A549 (cell line): ENCODE measurements around the gene ZPBP2. TPM values are rescaled to one million over a fixed set of nuclear protein-coding genes. Genes with fewer than 3 reads are reported as not detected.
A peak's percentile ranks its signal among the peaks of the same experiment; 100 is the strongest.

Experiments used
- ATAC-seq, 2 experiments: fragments of 200-7000 bp in 1 of 2; fragments of >200 bp in 1 of 2; cut with Nextera tagmentation in 1 of 2; cut with Tn5 transposase in 1 of 2; 3 replicates each; pipeline versions ENCODE4 v1.8.0 to v1.9.1; 2018 to 2020; ENCODE audit warnings: mild to moderate bottlenecking in 1 of 2, moderate library complexity in 1 of 2
- CTCF ChIA-PET: fragments of 300-600 bp; sonication (Branson Sonifier 250); formaldehyde crosslinking; extraction: SDS; loops from one replicate; lab custom pipeline; 2021; ENCODE audit warnings: antibody characterized with exemption, inconsistent platforms; lab: Yijun Ruan, JAX
- POLR2A ChIA-PET: fragments of 350-600 bp; formaldehyde crosslinking; extraction: SDS; loops from one replicate; lab custom pipeline; 2021; ENCODE audit warnings: antibody characterized with exemption, inconsistent platforms; lab: Yijun Ruan, JAX
- DNase-seq, 2 experiments: peaks; one replicate each; pipeline versions ENCODE4 v3.0.0 to v3.0.0-alpha.2; 2011 to 2016; ENCODE audit warnings: low read depth in 1 of 2, low spot score in 1 of 2
- FAIRE-seq: peaks from 2 replicates; lab custom pipeline; 2011; peaks lifted over from hg19 to GRCh38; lab: Jason Lieb, UNC
- H3K27ac ChIP-seq, 2 experiments: fragments of >200 bp; sonication (Bioruptor Twin); formaldehyde crosslinking; 3 replicates each; pipeline ENCODE4 v1.5.1; 2016 to 2017
- H3K4me1 ChIP-seq: fragments of >200 bp; sonication (Bioruptor Twin); formaldehyde crosslinking; 3 replicates; pipeline ENCODE4 v1.6.1; 2016
- H3K4me2 ChIP-seq: fragments of >200 bp; sonication (Bioruptor Twin); formaldehyde crosslinking; 3 replicates; pipeline ENCODE4 v1.6.1; 2016
- H3K4me3 ChIP-seq: fragments of >200 bp; sonication (Bioruptor Twin); formaldehyde crosslinking; 3 replicates; pipeline ENCODE4 v1.5.1; 2016
- H3K9me3 ChIP-seq: fragments of >200 bp; sonication (Bioruptor Twin); formaldehyde crosslinking; 3 replicates; pipeline ENCODE4 v1.6.1; 2016
- BCL3 ChIP-seq: fragments of >200 bp; sonication (Bioruptor Twin); formaldehyde crosslinking; IDR thresholded peaks from 3 replicates; pipeline ENCODE4 v1.6.1; 2016
- BHLHE40 ChIP-seq: IDR thresholded peaks from 2 replicates; pipeline ENCODE4 v1.6.1; 2012; ENCODE audit warnings: low read depth, low read length, inconsistent platforms
- CBX8 ChIP-seq: fragments of 200-600 bp; sonication (generic); IDR thresholded peaks from 2 replicates; pipeline ENCODE4 v1.6.1; 2016
- EHF ChIP-seq: fragments of 250-450 bp; sonication (Bioruptor Pico); IDR thresholded peaks from 2 replicates; pipeline ENCODE4 v1.5.0; 2020; ENCODE audit warnings: mild to moderate bottlenecking
- EHMT2 ChIP-seq: fragments of 200-600 bp; sonication (generic); IDR thresholded peaks from 2 replicates; pipeline ENCODE4 v1.6.1; 2016; ENCODE audit warnings: antibody characterized with exemption, low read depth, mild to moderate bottlenecking, moderate library complexity
- ELK1 ChIP-seq: fragments of 150-350 bp; IDR thresholded peaks from 2 replicates; pipeline ENCODE4 v1.6.1; 2014; ENCODE audit warnings: low read depth, mild to moderate bottlenecking, low read length
- ESRRA ChIP-seq: fragments of 150-350 bp; IDR thresholded peaks from 2 replicates; pipeline ENCODE4 v1.6.1; 2014; ENCODE audit warnings: mild to moderate bottlenecking, low read length, borderline replicate concordance
- FOSL2 ChIP-seq, 2 experiments: fragments of 450-650 bp in 1 of 2; fragments of >200 bp in 1 of 2; sonication (Bioruptor Twin) in 1 of 2; formaldehyde crosslinking; IDR thresholded peaks; 2 replicates each; pipeline versions ENCODE4 v1.5.0 to v1.6.1; 2016 to 2020; ENCODE audit warnings: mild to moderate bottlenecking in 1 of 2, moderate library complexity in 1 of 2
- FOXS1 ChIP-seq: fragments of 250-450 bp; sonication (Bioruptor Pico); IDR thresholded peaks from 2 replicates; pipeline ENCODE4 v1.5.0; 2020; ENCODE audit warnings: mild to moderate bottlenecking, moderate library complexity
- HDAC2 ChIP-seq: fragments of 200-600 bp; sonication (generic); IDR thresholded peaks from 2 replicates; pipeline ENCODE4 v1.6.1; 2016
- HOXB13 ChIP-seq: fragments of 250-450 bp; sonication (Bioruptor Pico); IDR thresholded peaks from 2 replicates; pipeline ENCODE4 v1.5.0; 2020; ENCODE audit warnings: low read depth, mild to moderate bottlenecking, moderate library complexity
- MYC ChIP-seq: IDR thresholded peaks from 2 replicates; pipeline ENCODE4 v1.6.1; 2012; ENCODE audit warnings: mild to moderate bottlenecking, inconsistent platforms, low read length, improper control_type of control experiment, borderline replicate concordance
- NR3C1 ChIP-seq: fragments of >200 bp; sonication (Bioruptor Twin); formaldehyde crosslinking; IDR thresholded peaks from 3 replicates; pipeline ENCODE4 v1.6.1; 2017
- PHF8 ChIP-seq: fragments of 200-600 bp; sonication (generic); IDR thresholded peaks from 2 replicates; pipeline ENCODE4 v1.6.1; 2016; ENCODE audit warnings: low read depth, mild to moderate bottlenecking, antibody characterized with exemption, moderate library complexity, borderline replicate concordance
- RARB ChIP-seq: fragments of 250-450 bp; sonication (Bioruptor Pico); IDR thresholded peaks from 2 replicates; pipeline ENCODE4 v1.8.0; 2021; ENCODE audit warnings: mild to moderate bottlenecking, moderate library complexity
- RFX5 ChIP-seq: fragments of 450-650 bp; IDR thresholded peaks from 2 replicates; pipeline ENCODE4 v1.7.1; 2014; ENCODE audit warnings: antibody characterized with exemption, mild to moderate bottlenecking, moderate library complexity
- SMC3 ChIP-seq: fragments of >200 bp; sonication (Bioruptor Twin); formaldehyde crosslinking; IDR thresholded peaks from 3 replicates; pipeline ENCODE4 v1.6.1; 2018; ENCODE audit warnings: inconsistent platforms
- ZNF302 ChIP-seq: fragments of 250-450 bp; sonication (Bioruptor Pico); IDR thresholded peaks from 2 replicates; pipeline ENCODE4 v1.9.0; 2021; ENCODE audit warnings: inconsistent platforms, mild to moderate bottlenecking, moderate library complexity
- WGBS: methylation state at CpG from one replicate; pipeline ENCODE4 v1.1.6; 2017; ENCODE audit errors: missing lambda C conversion rate; 5-methylcytosine and 5-hydroxymethylcytosine counted together
- polyA plus RNA-seq, 4 experiments: library from polyadenylated mRNA; depleted of rRNA in 3 of 4; stranded (reverse); fragments of >200 nt; fragmentation: RNase III in 1 of 4; extraction: RNeasy Plus Mini Kit Qiagen cat#74134 plus additional on column Dnase treatment in 1 of 4; gene quantifications; 2 replicates in 3 of 4; 3 replicates in 1 of 4; pipeline ENCODE4 v1.2.3, GENCODE V29; 2011 to 2017
- small RNA-seq, 6 experiments: library from RNA; depleted of rRNA; stranded (forward); fragments of <200 nt; gene quantifications; one replicate each; pipeline ENCODE3, GENCODE V24; 2012
- TF ChIP-seq, protein P1 (sequence below): fragments of 250-450 bp; sonication (Bioruptor Pico); IDR thresholded peaks from 2 replicates; pipeline ENCODE4 v1.5.0; 2020; ENCODE audit warnings: low read depth, mild to moderate bottlenecking, moderate library complexity
- TF ChIP-seq, protein P2 (sequence below): IDR thresholded peaks from 2 replicates; pipeline ENCODE4 v1.6.1; 2012
- TF ChIP-seq, protein P3 (sequence below): IDR thresholded peaks from 2 replicates; pipeline ENCODE4 v1.6.1; 2012

Gene ZPBP2
- polyA plus RNA-seq, 2 of the 4 experiments (the other 2 are of a cell fraction) = not detected

DNA sequence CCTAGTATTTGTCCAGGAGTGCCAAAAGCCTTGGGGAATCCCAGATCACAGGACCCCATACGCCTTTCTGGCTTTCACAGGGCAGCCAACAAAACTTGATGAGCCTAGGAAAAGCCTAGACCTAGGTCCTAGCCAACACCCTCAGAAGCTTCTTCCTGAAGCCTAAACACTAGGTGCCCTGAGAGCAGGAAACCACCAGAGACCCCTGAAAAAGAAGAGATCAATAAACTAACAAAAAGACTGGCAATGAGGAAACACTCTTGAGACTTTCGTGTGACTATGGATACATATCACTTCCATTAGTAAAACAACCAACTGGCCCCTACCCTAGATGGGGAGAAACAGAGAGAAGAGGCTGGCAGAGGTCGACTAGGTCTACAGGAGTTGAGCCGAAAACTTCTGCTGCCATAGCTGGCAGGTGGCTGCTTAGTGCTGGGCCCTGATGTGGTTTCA, 58.2 kb downstream of the ZPBP2 start:
- TF ChIP-seq FOSL2 (IDR thresholded peaks at IDR 0.05) = no peak
- no peak for TF ChIP-seq FOSL2 (CRISPR knock-in tag; IDR thresholded peaks at IDR 0.05)
- no peak for TF ChIP-seq PHF8
- TF ChIP-seq, protein P1, sequence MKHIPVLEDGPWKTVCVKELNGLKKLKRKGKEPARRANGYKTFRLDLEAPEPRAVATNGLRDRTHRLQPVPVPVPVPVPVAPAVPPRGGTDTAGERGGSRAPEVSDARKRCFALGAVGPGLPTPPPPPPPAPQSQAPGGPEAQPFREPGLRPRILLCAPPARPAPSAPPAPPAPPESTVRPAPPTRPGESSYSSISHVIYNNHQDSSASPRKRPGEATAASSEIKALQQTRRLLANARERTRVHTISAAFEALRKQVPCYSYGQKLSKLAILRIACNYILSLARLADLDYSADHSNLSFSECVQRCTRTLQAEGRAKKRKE = no peak
- TF ChIP-seq RFX5 = no peak
- no peak for TF ChIP-seq ELK1
- TF ChIP-seq SMC3 = no peak
- no peak for TF ChIP-seq BHLHE40
- no peak for TF ChIP-seq EHF (CRISPR knock-in tag)
- no peak for TF ChIP-seq FOXS1 (CRISPR knock-in tag)
- no peak for TF ChIP-seq RARB
- TF ChIP-seq NR3C1 = no peak
- no peak for TF ChIP-seq ZNF302 (CRISPR knock-in tag)
- TF ChIP-seq HDAC2 = no peak
- TF ChIP-seq, protein P2, sequence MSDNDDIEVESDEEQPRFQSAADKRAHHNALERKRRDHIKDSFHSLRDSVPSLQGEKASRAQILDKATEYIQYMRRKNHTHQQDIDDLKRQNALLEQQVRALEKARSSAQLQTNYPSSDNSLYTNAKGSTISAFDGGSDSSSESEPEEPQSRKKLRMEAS = no peak
- no peak for TF ChIP-seq EHMT2
- no peak for TF ChIP-seq BCL3
- TF ChIP-seq HOXB13 (CRISPR knock-in tag) = no peak
- no peak for TF ChIP-seq MYC
- TF ChIP-seq, all 56 proteins: peak for 0
- CTCF ChIA-PET = interaction anchor here (0.7 to 4.0 kb wide), 6 partner anchors 11 to 173 kb away, joined by 3 to 18 read pairs (median 4); partner anchors contain the start of gene PSMD3
- no peaks in the 10 kb centered on the region for H3K9me3 ChIP-seq
- peak overlapping the region; percentile 79 for H3K4me3 ChIP-seq
- FAIRE-seq = no peak
- WGBS = 77% methylated on average over 4 of the region's 4 CpGs
- peak overlapping the region in 1 of 2 experiments; percentile 93; a peak in 3 of 6 replicates for H3K27ac ChIP-seq
- no peak for ATAC-seq
- H3K4me2 ChIP-seq = peak overlapping the region; percentile 85
- DNase-seq = no peak
- H3K4me1 ChIP-seq = peaks cover 41% of the 10 kb centered on the region
- POLR2A ChIA-PET = no interaction called here

- Histone ChIP-seq H3K4me1 (peaks cover 41% of the 10 kb centered on the region), H3K4me2 (peak overlapping the region; percentile 85), H3K9me3 (no peaks in the 10 kb centered on the region), H3K27ac (peak overlapping the region; percentile 79 to 93), H3K4me3 (peak overlapping the region; percentile 79)
- WGBS = 12% methylated on average over 14 of the region's 15 CpGs
- no peak for TF ChIP-seq FOSL2 (IDR thresholded peaks at IDR 0.05)
- no peak for TF ChIP-seq FOSL2 (CRISPR knock-in tag; IDR thresholded peaks at IDR 0.05)
- no peak for TF ChIP-seq EHMT2
- TF ChIP-seq ESRRA = no peak
- TF ChIP-seq CBX8 = no peak
- TF ChIP-seq, protein P3, sequence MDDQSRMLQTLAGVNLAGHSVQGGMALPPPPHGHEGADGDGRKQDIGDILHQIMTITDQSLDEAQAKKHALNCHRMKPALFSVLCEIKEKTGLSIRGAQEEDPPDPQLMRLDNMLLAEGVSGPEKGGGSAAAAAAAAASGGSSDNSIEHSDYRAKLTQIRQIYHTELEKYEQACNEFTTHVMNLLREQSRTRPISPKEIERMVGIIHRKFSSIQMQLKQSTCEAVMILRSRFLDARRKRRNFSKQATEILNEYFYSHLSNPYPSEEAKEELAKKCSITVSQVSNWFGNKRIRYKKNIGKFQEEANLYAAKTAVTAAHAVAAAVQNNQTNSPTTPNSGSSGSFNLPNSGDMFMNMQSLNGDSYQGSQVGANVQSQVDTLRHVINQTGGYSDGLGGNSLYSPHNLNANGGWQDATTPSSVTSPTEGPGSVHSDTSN = no peak
- FAIRE-seq = no peak
- ChIA-PET CTCF (interaction anchor here (0.7 to 4.0 kb wide), 4 partner anchors 12 to 173 kb away, joined by 3 to 18 read pairs (median 6); no protein-coding TSS in a partner anchor), POLR2A (interaction anchor here (1.0 kb wide), 1 partner anchor 26 kb away, joined by 7 read pairs; no protein-coding TSS in a partner anchor)
- DNase-seq = peak in 1 of 2 experiments; percentile 62
- peak; percentile 20 to 45; a peak in 4 of 6 replicates for ATAC-seq
These were observed 58.6 kb downstream of the ZPBP2 start for GRCh38 chr17:39926588-39927100.

Small RNA genes lying within 50 kb of the gene (small RNA-seq; reads per million reads assigned to genes)
- 0 reads per million in 6 experiments for gene AC090844.1

Other genes starting within 250 kb of the ZPBP2 start
- 0.07 and 0.10 TPM in 2 replicates for gene PPP1R1B, start 241.2 kb upstream of the ZPBP2 start, polyA plus RNA-seq (2011; rRNA removed)
- gene PPP1R1B, start 241.2 kb upstream of the ZPBP2 start, polyA plus RNA-seq (2017; fragmentation: RNase III; extraction: RNeasy Plus Mini Kit Qiagen cat#74134 plus additional on column Dnase treatment) = not detected in 3 replicates
- 56.0 and 60.9 TPM in 2 replicates for gene STARD3, start 231.1 kb upstream of the ZPBP2 start, polyA plus RNA-seq (2011; rRNA removed)
- gene STARD3, start 231.1 kb upstream of the ZPBP2 start, polyA plus RNA-seq (2017; fragmentation: RNase III; extraction: RNeasy Plus Mini Kit Qiagen cat#74134 plus additional on column Dnase treatment) = 53.0 to 56.1 TPM (median 54.6 TPM) in 3 replicates
- gene TCAP, start 202.9 kb upstream of the ZPBP2 start, polyA plus RNA-seq (2011; rRNA removed) = 0.41 and 0.67 TPM in 2 replicates
- gene TCAP, start 202.9 kb upstream of the ZPBP2 start, polyA plus RNA-seq (2017; fragmentation: RNase III; extraction: RNeasy Plus Mini Kit Qiagen cat#74134 plus additional on column Dnase treatment) = 1.0 to 1.6 TPM (median 1.2 TPM) in 3 replicates
- gene PNMT, start 199.7 kb upstream of the ZPBP2 start, polyA plus RNA-seq (2011; rRNA removed) = not detected in 2 replicates
- gene PNMT, start 199.7 kb upstream of the ZPBP2 start, polyA plus RNA-seq (2017; fragmentation: RNase III; extraction: RNeasy Plus Mini Kit Qiagen cat#74134 plus additional on column Dnase treatment) = 0.16 TPM in 1 of 3 replicates, not detected in the others
- gene PGAP3, start 180.1 kb upstream of the ZPBP2 start, polyA plus RNA-seq (2011; rRNA removed) = 8.5 and 10.6 TPM in 2 replicates
- 6.2 to 8.0 TPM (median 7.3 TPM) in 3 replicates for gene PGAP3, start 180.1 kb upstream of the ZPBP2 start, polyA plus RNA-seq (2017; fragmentation: RNase III; extraction: RNeasy Plus Mini Kit Qiagen cat#74134 plus additional on column Dnase treatment)
- 22.4 and 34.8 TPM in 2 replicates for gene ERBB2, start 168.1 kb upstream of the ZPBP2 start, polyA plus RNA-seq (2011; rRNA removed)
- 28.6 to 32.4 TPM (median 32.0 TPM) in 3 replicates for gene ERBB2, start 168.1 kb upstream of the ZPBP2 start, polyA plus RNA-seq (2017; fragmentation: RNase III; extraction: RNeasy Plus Mini Kit Qiagen cat#74134 plus additional on column Dnase treatment)
- gene MIEN1, start 137.7 kb upstream of the ZPBP2 start, polyA plus RNA-seq (2011; rRNA removed) = 63.9 and 111 TPM in 2 replicates
- gene MIEN1, start 137.7 kb upstream of the ZPBP2 start, polyA plus RNA-seq (2017; fragmentation: RNase III; extraction: RNeasy Plus Mini Kit Qiagen cat#74134 plus additional on column Dnase treatment) = 73.2 to 86.5 TPM (median 85.5 TPM) in 3 replicates
- gene GRB7, start 130.3 kb upstream of the ZPBP2 start, polyA plus RNA-seq (2011; rRNA removed) = 5.9 and 8.6 TPM in 2 replicates
- gene GRB7, start 130.3 kb upstream of the ZPBP2 start, polyA plus RNA-seq (2017; fragmentation: RNase III; extraction: RNeasy Plus Mini Kit Qiagen cat#74134 plus additional on column Dnase treatment) = 5.0 to 10.7 TPM (median 10.1 TPM) in 3 replicates
- gene IKZF3, start 3.9 kb upstream of the ZPBP2 start, polyA plus RNA-seq (2011; rRNA removed) = not detected in 2 replicates
- not detected in 3 replicates for gene IKZF3, start 3.9 kb upstream of the ZPBP2 start, polyA plus RNA-seq (2017; fragmentation: RNase III; extraction: RNeasy Plus Mini Kit Qiagen cat#74134 plus additional on column Dnase treatment)
- gene GSDMB, start 50.4 kb downstream of the ZPBP2 start, polyA plus RNA-seq (2011; rRNA removed) = 7.7 and 9.4 TPM in 2 replicates
- gene GSDMB, start 50.4 kb downstream of the ZPBP2 start, polyA plus RNA-seq (2017; fragmentation: RNase III; extraction: RNeasy Plus Mini Kit Qiagen cat#74134 plus additional on column Dnase treatment) = 4.9 to 6.8 TPM (median 6.4 TPM) in 3 replicates
- gene ORMDL3, start 59.4 kb downstream of the ZPBP2 start, polyA plus RNA-seq (2011; rRNA removed) = 26.9 and 49.0 TPM in 2 replicates
- 41.4 to 52.1 TPM (median 51.0 TPM) in 3 replicates for gene ORMDL3, start 59.4 kb downstream of the ZPBP2 start, polyA plus RNA-seq (2017; fragmentation: RNase III; extraction: RNeasy Plus Mini Kit Qiagen cat#74134 plus additional on column Dnase treatment)
- not detected in 2 replicates for gene LRRC3C, start 59.5 kb downstream of the ZPBP2 start, polyA plus RNA-seq (2011; rRNA removed)
- gene LRRC3C, start 59.5 kb downstream of the ZPBP2 start, polyA plus RNA-seq (2017; fragmentation: RNase III; extraction: RNeasy Plus Mini Kit Qiagen cat#74134 plus additional on column Dnase treatment) = not detected in 3 replicates
- gene GSDMA, start 94.8 kb downstream of the ZPBP2 start, polyA plus RNA-seq (2011; rRNA removed) = not detected in 2 replicates
- not detected in 3 replicates for gene GSDMA, start 94.8 kb downstream of the ZPBP2 start, polyA plus RNA-seq (2017; fragmentation: RNase III; extraction: RNeasy Plus Mini Kit Qiagen cat#74134 plus additional on column Dnase treatment)
- 87.7 and 113 TPM in 2 replicates for gene PSMD3, start 112.6 kb downstream of the ZPBP2 start, polyA plus RNA-seq (2011; rRNA removed)
- 186 to 193 TPM (median 187 TPM) in 3 replicates for gene PSMD3, start 112.6 kb downstream of the ZPBP2 start, polyA plus RNA-seq (2017; fragmentation: RNase III; extraction: RNeasy Plus Mini Kit Qiagen cat#74134 plus additional on column Dnase treatment)
- 0.41 TPM in 1 of 2 replicates, not detected in the other for gene CSF3, start 147.2 kb downstream of the ZPBP2 start, polyA plus RNA-seq (2011; rRNA removed)
- not detected in 3 replicates for gene CSF3, start 147.2 kb downstream of the ZPBP2 start, polyA plus RNA-seq (2017; fragmentation: RNase III; extraction: RNeasy Plus Mini Kit Qiagen cat#74134 plus additional on column Dnase treatment)
- 63.6 and 89.5 TPM in 2 replicates for gene MED24, start 186.2 kb downstream of the ZPBP2 start, polyA plus RNA-seq (2011; rRNA removed)
- 60.7 to 64.5 TPM (median 60.8 TPM) in 3 replicates for gene MED24, start 186.2 kb downstream of the ZPBP2 start, polyA plus RNA-seq (2017; fragmentation: RNase III; extraction: RNeasy Plus Mini Kit Qiagen cat#74134 plus additional on column Dnase treatment)
- 20.1 and 27.4 TPM in 2 replicates for gene THRA, start 194.8 kb downstream of the ZPBP2 start, polyA plus RNA-seq (2011; rRNA removed)
- 16.1 to 23.7 TPM (median 22.5 TPM) in 3 replicates for gene THRA, start 194.8 kb downstream of the ZPBP2 start, polyA plus RNA-seq (2017; fragmentation: RNase III; extraction: RNeasy Plus Mini Kit Qiagen cat#74134 plus additional on column Dnase treatment)
- gene NR1D1, start 232.4 kb downstream of the ZPBP2 start, polyA plus RNA-seq (2011; rRNA removed) = 1.2 and 2.4 TPM in 2 replicates
- 3.0 to 4.6 TPM (median 4.4 TPM) in 3 replicates for gene NR1D1, start 232.4 kb downstream of the ZPBP2 start, polyA plus RNA-seq (2017; fragmentation: RNase III; extraction: RNeasy Plus Mini Kit Qiagen cat#74134 plus additional on column Dnase treatment)